T-helper 2 cell treated with Interferon-gamma antibody and Interleukin-4, amounts not matched to agents 100 ng/mL and 5 ng/mL, for 36 hours (primary cell): ENCODE data around the gene CSPG4. TPM values are rescaled to one million over a fixed set of nuclear protein-coding genes. Genes with fewer than 3 reads are reported as not detected.
"Not testable (repeated sequence)": the region's sequence is repeated elsewhere in the genome, so short reads cannot be mapped to it uniquely, and the experiment has no call there.

ENCODE experiments used
- intact Hi-C: fragments of 100-400 bp; cut with micrococcal nuclease; formaldehyde crosslinking; loops from one replicate; pipeline ENCODE4 v1.15.1; 2023
- total RNA-seq: library from RNA; stranded (reverse); gene quantifications from 2 replicates; pipeline ENCODE4 v1.2.3, GENCODE V29; 2022

Gene CSPG4
- total RNA-seq, 1 donor from 2014 or later: not detected

DNA sequence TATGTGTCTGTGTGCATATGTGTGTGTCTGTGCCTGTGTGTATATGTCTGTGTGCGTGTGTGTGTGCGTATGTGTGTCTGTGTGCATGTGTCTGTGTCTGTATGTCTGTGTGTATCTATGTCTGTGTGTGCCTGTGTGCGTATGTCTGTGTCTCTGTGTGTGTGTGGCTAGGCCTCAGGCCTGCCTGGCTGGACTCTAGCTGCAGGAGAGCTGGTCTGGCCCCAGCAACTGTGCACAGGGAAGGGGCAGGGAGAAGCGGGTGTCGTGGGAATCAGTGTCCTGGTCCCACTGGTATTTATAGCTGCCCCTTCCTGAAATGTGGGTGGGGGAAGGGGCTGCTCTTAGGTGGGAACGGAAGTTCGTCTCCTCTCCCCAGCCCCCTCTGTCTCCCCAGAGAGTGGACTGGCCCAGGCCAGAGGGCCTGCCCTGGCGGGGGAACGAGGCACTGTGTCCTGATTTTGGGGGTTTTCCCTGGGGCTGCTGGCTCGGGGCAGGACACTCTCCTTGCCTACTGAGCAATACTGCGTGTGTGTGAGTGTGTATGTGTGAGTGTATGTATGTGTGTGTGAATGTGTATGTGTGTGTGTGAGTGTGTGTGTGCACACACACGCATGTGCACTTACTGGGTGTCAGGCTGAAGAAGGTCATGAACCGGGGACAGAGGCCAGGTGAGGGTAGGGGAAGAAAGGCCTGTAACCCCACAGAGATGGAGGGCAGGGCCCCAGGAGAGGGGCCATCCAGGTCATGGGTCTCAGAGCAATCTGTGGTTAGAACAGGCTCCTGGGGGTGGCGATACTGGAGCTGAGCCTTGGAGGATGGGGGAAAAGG is 6.6 kb downstream of the CSPG4 start:
- intact Hi-C loops: no loop called here

DNA sequence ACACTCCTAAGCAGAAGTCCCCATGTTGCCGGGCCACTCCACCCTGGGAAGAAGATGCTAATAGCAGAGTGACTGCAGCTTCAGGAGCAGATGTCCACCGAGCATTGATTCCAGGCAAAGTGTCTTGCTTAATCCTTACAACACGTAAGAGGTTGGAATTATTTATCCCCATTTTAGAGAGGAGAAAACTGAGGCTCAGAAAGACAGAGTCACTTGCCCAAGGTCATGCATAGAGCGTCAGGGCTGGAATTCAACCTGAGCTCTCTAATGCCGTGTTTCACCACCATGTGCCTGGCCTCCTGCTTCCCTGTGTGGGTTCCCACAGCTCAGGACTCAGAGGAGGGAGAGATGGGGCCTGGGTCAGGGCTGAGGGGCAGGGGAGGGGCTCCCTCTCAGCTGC is 7.3 kb downstream of the CSPG4 start:
- intact Hi-C loops: not testable (repeated sequence)

DNA sequence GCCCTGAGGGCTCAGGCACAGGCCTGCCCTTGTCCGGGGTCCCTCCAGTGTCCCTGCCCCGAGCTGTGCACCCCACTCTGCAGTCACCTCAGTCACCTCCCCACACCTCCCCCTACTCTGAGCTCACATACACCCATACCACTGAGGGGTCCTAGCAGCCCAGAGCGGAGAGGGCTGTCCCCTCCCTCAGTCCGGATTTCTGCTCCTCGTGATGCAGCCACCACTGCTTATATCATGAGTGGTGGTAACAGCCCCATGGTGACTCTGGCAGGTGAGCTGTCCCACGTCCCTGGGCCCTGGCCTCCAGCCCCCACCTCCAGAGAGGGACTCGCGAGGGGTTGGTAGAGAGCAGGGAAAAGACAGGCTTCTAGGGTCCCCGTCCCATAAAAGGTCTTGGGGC is 8.0 kb downstream of the CSPG4 start:
- intact Hi-C loops: no loop called here

DNA sequence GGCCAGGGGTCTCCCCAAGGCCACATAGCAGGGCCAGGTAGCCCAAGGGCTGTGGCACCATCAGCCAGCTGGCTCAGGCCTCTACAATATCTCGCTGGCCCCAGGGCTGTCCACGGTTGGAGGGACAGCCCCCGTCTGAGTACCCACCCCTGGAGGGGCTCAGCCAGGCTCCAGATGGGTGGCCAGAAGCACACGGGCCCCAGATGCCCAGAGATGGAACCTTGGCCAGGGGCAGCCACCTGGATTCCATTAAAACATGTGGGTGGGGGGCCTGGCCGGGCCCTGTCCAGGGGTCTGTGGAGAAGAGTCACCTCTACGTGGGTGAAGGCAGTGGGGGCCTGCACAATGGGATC is 8.4 kb downstream of the CSPG4 start:
- intact Hi-C loops: no loop called here

DNA sequence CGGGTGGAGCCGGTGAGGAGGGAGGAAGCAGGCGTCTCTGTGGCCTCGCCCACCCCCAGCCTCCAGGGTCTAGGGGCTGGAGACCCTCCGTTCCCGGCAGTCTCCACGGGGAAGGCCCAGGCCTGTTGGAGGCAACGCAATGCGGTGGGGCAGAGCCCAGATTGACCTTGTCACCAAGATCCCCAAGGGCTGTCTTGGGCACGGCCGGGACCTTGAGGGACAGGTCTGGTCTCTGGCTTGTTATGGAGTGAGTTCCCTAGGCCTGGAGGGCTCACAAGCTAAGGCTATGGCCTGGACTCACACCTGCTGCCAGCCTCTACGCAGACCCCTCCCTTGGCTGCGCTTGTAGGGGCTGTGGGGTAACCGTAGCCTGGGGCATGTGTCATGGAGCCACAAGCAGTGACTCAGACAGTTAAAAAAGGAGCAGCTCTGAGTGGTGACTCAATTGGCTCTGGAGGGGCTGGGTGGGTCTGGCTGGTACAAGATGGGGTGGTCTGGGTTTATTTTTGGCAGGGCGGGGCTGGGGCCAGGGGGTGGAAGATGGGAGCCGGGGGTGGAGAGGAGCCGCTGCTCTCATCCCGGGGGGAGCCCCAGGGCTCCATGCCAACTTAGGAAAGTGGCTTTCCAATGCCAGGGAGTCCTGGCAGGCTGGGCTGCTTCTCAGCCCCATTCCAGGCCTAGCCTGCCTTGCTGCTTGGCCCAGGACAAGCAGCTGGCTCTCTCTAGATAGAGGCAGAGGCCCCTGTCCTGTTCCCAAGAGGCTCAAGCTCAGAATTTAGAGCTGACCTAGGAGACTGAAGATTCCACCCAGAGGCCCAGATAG is 9.0 kb downstream of the CSPG4 start:
- intact Hi-C loops: not testable (repeated sequence)

DNA sequence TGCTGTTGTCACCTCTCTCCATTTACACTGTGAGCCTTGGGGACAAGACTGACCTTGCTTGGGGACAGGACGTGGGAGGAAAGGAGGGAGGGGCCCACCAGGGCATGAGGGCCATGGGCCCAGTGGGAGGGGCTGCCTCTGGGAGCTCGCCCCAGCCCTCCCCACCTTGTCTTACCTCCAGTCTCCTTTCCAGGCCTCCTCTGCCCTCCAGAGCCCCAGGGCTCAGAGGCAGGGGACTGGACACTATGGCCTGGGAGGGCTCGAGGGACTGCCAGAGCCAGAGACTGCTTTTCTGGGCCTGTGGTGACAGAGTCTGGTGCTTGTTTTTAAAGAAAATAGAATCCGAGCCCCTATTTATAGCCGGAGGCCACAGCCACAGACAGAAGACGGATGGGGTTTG is 10.2 kb downstream of the CSPG4 start:
- intact Hi-C loops: no loop called here

DNA sequence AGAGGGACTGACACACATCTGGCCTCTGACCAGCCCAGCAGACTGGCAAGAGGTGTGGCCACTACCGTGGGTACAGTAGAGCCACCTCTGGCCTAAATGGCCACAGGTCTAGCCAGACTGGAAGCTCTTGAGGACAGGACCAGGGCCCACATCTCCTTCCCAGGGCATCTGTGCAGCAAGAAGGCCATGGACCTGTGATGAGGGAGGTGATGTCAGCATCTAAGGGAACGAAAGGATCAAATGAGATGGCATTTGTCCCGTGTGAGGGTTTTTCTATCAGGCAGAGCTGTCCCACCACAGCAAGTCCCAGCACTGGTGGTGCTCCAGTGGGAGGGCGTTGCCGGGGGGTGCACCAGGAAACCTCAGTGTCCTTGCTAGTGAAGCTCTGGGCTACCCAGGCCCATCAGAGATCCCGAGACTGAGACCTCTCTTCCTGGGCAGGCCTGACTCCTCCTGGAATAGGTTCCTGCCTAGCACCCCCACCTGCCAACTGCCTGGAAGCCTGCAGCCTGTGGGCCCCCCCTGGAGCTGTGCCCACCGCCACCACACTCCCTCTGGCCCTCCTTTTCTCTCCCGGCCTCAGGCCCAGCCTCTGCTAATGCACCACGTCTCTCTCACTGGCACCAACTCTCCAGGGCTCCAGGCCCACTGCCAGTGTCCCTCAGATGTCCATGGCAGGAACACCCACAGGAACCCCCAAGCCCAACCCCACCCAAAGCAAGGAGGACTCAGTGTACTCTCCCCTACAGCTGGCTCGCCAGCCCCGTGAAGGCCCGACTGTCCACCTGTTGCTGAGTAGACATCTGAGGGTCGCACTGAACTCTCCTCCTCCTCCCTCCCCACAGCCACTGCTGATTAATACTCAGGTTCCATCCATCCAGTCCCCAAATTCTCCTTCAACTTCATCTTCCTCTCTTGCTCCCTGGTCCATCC is 11.3 kb downstream of the CSPG4 start:
- intact Hi-C loops: not testable (repeated sequence)

DNA sequence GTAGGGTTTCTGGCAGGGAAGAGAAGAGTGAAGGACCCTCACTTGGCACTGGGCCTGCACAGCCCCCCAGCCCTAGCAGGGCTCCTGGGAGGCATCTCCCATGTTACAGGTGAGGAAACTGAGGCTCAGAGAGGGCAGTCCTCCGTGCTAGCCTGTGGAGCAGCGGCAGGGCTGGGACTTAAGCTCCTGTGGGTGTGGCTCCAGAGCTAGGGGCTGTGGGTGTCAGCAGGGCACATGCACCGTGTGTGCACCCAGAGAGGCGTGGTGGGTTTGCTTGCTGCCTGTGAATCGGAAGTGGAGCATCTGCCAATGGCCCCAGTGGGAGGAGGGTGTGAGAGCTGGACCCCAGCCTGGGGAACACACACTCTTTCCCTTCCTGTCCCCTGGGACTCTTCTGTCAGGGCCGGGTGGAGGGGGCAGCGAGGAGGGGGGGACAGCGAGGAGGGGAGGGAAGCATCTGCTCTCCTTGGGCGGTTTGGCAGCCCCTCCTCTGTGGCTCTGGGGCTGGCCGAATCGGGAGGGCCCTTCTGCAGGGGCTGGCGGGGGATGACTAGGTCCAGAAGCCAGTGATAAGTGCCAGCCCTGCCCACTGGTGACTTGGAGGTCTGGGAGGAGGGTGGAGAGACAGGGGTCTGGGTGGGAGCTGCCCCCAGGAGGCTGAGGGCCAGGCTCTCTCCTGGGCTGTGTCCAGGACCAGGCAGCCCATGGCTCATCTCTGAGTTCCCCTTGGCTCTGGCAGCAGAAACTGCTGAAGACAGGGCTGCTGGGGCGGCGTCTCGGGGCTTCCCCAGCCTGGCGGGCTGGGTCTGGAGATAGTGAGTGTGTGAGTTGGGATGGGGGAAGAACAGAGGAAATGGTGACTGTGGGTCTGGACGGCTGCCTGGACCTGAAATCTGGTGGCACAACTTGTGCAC is 12.4 kb downstream of the CSPG4 start:
- intact Hi-C loops: not testable (repeated sequence)

DNA sequence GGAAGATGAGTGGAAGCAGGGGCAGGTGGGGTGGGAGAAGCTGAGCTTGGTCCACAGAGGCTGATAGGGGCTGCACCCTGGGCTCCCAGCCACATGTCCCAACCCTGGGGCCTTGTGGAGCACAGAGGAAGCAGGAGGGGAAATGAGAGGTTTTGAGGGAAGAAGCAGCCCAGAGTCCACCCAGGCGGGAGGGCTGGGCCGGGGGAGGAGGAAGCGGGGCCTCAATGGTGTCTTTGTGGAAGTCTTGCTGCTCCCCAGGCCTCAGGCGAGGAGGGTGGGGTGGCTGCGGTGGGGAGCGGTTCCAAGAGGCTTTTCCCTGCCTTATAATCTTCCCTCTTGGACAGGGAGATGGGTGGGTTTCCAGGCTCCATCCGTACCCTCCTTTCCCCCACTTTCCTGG is 13.1 kb downstream of the CSPG4 start:
- intact Hi-C loops: not testable (repeated sequence)

DNA sequence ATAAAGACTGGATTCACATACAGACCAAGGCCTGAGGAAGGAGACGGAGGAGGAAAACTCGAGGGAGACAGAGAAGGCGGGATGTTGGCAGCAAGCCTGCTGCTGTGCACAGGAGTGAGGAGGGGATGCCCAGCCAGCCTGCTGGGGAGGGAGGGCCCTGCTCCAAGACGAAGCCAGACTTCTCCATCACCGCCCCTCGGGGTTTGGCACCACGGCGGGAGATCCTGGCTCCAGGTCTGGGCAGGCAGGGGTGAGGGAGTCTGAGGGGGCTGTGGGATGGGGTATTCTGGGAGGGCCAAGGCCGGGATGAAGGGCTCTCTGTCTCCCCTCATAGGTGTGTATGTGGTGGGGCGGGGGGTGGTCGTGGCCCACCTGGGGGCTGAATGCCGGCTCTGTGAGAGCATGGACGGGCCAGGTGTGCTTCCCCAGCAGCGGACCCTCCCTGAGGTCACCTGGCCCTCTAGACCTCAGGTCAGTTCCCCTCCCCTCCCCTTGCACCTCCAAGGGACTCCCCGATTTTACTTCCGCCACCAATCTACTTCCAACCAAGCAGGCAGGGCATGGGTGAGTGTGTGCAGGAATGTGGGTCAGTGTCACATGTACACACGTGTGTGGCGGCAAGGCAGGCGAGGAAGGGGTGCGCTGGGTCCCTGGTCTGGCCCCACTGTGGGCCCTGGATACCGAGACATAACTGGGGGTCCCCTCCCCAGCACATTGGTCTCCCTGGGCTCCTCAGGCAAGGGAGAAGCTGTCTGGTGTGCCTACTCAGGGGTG is 14.5 kb downstream of the CSPG4 start:
- intact Hi-C loops: not testable (repeated sequence)

DNA sequence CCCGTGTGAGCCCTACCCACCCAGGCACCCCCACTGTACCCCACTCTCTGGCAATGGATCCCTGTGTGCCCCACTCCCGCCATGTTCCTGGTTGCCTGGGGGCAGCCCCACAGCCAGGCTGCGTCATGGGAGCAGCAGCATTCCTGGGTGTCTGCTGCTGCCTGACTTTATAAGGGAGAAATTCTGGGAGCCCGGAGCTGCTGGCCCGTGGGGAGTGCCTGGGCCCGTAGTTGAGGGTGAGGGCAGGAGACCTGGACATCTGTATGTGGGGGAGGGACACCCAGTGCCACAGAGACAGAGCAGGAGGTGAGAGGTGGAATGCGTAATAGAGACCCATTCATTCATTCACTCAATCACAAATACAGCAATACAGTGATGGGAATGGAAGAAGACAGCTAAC is 15.1 kb downstream of the CSPG4 start:
- intact Hi-C loops: no loop called here

DNA sequence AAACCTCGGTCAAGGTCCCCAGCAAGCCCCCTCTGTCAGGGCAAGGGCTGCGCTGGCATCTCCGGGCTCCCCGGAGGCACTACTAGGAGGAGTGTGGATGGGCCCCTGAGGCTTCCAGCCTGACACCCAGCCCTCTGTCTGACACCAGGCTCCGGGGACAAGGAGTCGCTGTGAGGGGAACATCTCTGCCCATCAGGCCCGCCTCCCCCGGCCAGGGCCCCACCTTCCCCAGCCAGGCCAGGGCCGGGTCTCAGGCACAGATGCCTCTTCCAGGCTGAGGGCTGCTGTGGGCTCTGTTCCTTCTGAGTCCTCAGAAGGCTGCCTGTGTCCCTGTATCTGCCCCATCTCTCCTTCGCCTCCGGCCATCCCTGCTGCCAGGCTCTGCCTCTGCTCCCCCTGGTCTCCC is 15.8 kb downstream of the CSPG4 start:
- intact Hi-C loops: no loop called here

DNA sequence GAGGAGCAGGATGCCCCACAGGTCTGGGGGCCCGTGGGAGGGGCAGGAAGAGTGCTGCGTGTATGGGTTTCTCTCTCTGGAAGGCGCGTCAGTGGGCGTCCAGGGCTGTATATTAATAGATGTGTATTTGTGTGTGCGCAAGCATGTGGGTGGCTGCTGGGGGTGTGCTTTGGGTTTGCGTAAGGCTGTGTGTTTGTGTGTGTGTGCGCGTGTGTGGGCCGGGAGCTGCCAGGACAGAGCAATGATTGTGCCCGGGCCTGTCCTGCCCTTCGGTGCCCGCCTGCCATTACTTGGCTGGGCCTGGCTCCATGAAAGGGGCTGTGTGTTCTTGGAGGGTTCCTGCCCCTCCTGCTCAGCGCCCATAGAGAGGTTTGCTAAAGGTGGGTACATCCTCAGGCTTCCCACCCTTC is 16.3 kb downstream of the CSPG4 start:
- intact Hi-C loops: no loop called here

DNA sequence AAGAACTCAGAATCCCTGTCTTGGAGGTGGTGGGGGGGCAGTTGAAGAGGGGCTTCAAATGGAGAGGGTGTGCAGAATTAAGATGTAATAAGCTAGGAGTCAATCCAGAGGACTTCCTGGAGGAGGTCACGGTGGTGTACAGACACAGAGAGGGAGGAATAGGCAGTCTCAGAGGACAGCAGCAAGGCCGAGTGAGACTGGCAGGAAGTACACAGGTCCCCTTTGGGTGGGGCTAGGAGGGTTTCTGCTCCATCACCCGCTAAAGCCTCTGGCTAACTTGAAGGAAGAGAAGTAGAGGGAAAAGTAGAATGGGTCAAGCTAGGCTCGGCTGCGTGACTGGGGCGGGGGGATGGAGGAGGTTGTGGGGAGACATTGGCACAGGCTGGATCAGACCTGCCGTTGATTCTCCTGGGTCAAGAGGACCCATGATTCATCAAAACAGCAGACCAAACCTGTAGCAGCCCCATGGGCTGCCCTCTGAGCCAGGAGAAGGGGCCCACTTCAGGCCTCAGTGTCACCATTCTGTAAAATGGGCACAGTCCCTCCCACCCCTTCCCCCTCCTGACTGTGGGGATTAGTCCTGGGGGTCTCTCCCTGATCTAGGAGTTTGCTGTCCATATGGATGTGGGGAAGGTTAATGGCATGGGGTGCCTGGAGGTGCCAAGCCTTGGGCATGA is 16.9 kb downstream of the CSPG4 start:
- intact Hi-C loops: no loop called here

DNA sequence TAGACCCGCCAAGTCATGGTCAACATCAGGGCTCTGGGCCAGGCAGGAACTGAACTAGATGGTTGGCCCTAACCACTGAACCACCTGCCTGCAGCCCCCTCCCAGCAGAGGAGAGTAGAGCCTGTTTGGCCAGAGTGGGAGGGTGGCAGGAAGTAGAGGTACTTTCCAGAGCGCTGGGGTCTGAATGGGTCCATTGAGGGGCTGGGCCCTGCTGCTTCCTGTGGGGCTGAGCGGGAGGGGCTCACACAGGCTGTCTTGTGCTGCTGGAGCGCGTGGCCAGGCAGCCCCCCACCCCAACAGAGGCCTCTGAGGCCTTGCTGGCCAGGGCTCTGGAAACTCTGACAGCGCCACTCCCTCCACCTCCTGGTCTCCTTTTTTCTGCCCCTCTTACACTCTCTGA is 17.4 kb downstream of the CSPG4 start:
- intact Hi-C loops: no loop called here

DNA sequence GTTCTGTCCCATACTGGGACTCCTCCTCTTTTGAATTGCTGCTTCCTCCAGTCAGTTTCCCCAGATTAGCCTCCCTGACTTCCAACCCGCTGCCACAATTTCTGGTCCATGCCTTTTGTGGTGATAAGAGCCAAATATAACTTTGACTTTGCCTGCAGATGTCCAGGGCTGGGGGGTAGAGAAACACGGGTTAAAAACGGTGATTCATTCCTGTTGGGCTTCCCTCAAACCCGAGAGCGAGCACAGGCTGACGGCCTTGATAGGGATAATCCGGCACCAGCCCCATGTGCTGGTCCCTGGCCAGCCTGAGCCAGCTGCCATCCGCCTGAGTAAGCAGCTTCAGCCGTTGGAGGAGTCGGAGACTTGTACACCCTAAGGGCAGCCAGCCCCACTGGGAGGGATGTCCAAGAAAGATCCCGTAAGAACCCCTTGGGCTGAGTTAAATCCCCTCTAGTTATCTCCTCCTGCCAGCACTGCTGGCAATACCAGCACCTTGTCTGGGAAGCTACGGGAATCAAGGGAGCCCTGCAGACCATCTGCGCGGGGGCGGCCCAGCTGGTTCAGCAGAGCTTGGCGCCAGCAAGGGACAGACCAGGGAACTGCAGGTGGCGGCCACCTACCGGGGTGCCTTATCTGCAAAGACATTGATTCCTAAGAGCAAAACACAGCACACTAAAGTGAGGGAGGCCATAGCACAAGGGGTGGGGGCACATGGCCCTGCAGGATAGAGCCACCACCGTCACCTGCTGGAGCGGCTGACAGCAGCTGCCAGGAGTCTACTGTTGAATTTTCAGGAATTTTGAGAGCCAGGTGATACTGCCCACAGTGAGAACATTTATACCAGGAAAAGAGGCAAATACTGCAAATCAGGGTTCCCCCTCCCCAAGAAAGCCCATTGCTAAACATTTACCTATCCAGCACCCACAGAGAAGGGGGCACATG is 18.1 kb downstream of the CSPG4 start:
- intact Hi-C loops: no loop called here

DNA sequence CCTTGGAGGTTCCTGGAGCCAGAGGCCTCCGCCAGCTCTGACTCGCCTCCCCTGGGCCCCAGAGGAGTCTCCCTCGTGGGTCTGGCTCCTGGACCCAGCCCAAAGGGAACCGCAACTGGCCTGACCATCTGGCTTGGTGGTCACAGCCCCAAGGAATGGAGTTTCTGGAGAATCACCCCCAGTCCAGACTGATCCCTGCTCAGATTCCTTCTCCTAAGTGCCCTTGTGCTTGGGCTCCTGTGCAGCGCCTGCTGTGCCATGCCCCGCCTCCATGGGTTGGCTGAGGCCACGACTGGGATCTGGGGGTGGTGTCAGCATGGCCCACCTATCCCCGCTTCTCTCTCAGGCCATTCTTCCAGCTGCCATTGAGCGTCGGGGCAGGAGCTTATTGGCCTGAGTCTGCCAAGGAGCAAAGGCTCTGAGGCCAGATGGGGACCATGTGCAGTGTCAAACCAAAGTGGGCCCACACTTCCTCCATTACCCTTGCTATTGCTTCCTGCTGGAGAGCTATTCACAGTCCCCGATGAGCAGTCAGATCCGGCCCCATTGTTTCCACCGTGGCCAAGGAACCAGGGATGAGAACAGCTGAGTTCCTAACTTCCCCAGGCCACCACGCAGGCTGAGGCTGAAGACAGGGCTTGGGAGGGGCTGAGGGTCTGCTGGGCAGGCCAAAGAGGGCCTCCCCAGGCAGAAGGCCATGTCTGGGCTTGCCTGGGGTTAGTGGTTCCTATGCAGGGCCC is 19.0 kb downstream of the CSPG4 start:
- intact Hi-C loops: no loop called here
